HPDE6-E6E7 (cell line): ENCODE measurements around the gene TBXAS1.

Experiments used
- DNase-seq: peaks from one replicate; pipeline ENCODE4 v3.0.0; 2011; ENCODE audit warnings: missing footprints; ENCODE audit errors: extremely low spot score

The TBXAS1 gene

GRCh38 chr7:139976838-139977656 is 148.0 kb downstream of the TBXAS1 start:
- DNase-seq = no peak

GRCh38 chr7:139981511-139981895 is 152.4 kb downstream of the TBXAS1 start:
- DNase-seq = no peak

- no peak for DNase-seq
Measured at GRCh38 chr7:139982927-139983920, 154.2 kb downstream of the TBXAS1 start.

DNA sequence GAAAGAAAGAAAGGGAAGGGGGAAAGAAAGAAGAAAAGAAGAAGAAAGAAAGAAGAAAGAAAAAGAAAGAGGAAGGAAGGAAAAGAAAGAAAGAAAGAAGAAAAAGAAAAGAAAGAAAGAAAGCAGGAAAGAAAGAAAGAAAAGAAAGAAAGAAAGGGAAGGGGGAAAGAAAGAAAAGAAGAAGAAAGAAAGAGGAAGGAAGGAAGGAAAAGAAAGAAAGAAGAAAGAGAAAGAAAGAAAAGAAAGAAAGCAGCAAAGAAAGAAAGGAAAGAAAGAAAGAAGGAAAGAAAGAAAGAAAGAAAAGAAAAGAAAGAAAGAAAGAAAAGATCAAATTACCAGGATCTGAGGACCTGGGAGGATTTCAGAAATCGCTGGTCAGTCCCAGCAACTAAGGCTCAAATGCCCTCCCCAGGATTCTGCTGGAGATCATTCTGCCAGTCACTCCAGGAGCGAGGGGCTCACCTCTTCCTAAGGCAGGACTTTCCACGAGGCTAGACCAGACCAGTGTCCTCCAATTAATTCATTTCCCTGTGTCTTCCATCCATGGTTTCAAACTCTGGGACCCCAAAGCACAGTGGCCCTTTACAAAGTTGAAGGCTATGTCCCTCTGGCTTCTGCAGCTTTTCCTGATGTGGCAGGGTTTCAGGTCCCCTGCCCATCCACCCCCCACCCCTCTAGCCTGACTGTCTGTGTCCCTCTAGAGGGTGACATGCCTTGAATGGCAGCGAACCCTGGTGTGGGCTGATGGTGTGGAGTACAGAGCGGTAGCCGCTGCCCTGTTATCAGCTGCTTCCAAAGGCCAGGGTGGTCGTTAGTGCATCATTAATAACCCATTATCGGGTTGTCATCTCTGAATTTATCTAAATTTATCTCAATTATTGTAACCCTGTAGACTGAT is 155.8 kb downstream of the TBXAS1 start:
- DNase-seq = no peak

GRCh38 chr7:139985811-139986210 is 156.7 kb downstream of the TBXAS1 start:
- DNase-seq = no peak

DNA sequence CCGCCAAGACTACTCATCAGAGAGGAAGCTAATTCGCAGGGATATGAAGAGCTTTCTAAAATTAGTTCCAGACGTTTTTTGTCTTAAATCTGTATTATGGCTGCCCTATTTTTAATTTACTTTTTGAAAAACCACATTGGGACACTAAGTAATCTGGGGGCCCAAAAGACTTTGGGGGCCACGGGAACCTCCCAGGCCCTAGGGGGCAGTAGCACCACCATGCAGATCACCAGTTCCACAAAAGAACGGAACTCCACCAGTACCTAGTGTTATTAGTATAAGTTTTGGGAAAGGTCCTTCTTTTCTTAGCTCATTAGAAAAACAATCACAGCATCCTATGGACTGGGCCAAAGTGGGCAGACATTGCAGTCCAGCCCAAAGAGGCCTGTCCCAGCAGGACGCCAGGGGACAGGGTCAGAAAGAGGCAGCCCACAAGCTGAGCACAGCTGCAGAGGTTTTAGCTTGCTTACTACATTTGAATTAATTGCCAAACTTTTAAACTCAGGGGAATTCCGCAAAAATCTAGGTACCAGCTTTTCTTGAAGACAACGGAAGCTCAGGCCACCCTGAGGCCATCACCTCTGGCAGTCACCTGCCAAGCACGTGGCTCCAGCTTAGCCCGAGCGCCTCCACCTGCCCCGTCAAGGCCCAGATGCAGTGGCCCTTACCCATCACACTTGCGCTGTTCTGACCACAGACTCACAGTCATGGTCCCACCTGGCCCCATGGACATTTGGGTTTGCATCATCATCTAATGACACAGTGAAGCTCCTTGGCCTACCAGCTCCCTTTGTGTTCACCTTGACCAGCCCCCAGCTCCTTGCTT is 158.8 kb downstream of the TBXAS1 start:
- no peak for DNase-seq

DNA sequence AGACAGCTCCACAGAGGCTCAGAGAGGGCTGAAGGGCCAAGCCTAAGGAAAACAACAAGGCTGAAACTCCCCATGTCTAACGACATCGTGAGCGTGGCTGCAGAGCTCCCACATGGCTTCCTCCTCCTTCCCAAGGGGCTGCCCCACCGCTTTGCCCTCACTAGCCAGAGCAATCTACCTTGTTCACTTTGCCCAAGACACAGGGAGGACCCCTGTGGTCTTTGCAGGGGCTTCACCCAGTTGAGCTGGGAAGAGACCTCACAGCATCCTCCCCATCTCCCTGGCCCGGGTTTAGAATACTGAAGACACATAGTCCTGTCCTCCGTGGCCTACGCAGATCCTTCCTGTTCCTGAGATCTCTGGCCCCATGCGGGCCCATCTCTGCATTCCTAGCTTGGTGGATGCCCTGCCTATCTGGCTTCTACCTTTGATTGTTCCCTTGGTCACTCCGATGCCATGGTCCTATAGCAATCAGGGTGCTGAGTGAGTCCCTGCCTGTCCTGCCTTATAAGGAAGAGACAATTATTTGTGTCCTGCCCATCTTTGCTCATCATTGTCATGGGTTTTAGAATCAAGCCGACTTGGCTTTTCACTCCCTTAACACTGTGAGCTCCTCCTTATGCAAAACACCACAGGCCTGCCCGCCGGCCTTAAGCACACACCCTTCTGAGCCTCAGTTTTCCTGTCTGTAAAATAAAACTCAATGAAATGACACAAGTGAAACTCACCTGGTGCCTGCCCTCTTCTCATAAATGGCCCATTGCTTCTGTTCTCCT is 160.5 kb downstream of the TBXAS1 start:
- no peak for DNase-seq

GRCh38 chr7:139990142-139990535 is 161.1 kb downstream of the TBXAS1 start:
- no peak for DNase-seq

DNA sequence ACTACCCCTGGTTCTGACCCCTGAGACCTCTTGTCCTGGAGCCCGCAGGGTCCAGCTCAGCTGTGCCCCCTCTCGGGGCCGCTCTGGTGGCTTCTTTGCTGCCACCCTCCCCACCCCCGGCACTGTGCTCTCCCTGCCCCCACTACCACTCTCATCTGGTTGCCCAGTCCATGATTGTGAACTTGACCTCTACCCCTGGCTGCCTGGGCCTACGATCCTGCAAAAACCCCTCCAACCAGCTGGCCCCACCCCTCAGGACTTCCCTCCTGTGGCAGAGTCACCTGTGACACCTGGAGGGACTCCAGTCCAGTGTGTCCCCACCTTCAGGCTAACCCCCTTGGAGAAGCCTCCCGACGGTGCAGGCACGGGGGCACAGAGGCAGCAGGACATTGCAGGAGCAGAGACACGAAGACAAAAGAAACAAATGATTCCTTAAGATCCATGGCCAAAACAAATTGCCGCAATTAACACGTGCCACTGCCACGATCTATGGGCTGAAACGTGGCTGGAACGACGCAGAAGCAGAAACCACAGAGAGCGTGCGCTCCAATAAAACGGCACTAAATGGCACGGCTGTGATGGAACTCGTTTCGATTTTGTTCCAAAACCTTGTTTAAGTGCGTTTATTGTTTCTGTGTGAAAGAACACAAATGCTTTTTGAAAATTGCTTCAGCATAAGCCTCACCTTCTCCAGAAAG is 161.7 kb downstream of the TBXAS1 start:
- DNase-seq = no peak

GRCh38 chr7:139991269-139991666 is 162.2 kb downstream of the TBXAS1 start:
- no peak for DNase-seq

DNA sequence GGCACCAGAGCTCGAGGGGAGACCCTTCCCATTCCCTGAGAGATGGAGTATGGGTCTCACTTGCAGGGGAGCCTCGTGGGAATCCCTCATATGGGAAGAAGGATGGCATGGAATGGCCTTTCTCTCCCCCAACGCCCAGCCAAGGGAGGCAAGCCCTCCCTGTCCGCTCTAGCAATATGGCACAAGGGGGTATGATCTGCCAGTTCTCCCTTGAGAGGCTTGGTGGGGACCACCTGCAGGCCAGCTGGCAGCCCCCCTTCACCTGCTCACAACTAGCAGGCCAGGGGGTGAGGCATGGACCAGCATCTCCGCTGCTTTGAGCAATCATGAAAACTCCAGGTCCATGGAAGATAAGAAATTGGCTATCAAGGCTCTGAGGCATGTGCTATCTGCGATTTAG is 162.8 kb downstream of the TBXAS1 start:
- DNase-seq = no peak

GRCh38 chr7:139992353-139993044 is 163.4 kb downstream of the TBXAS1 start:
- DNase-seq = no peak

DNA sequence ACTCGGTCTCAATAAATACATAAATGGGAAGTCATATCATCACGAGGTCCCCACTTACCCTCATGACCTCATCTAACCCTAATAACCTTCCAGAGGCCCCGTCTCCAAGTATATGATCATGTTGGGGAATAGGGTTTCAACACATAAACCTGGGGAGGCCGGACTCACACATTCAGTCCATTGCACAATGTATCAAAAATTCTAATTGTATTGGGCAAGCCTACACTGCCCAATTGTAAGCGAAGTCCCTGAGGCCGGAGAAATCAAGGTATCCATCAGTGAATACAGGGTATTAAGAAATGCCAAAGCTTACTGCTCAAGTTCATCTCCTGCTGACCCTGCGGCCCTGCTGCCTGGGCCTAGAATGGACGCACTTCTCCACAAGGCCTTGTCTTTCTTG is 164.1 kb downstream of the TBXAS1 start:
- DNase-seq = no peak

DNA sequence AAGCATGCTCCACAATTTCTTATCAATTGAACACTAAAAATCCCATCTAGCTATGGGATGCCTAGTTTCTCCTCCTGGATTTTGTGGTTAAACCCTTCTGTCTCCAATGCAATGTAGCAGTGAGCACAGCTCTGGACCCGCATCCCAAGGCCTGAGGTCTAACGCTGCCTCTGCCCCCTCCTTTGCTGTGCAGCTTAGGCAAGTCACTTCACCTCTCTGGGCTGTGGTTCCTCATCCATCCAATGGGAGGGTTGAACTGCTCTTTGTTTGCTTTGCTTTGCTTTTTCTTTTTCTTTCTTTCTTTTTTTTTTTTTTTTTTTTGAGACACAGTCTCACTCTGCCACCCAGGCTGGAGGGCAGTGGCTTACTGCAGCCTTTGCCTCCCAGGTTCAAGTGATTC is 164.5 kb downstream of the TBXAS1 start:
- DNase-seq = no peak

GRCh38 chr7:139994356-139994755 is 165.3 kb downstream of the TBXAS1 start:
- no peak for DNase-seq

GRCh38 chr7:139995017-139995915 is 166.2 kb downstream of the TBXAS1 start:
- no peak for DNase-seq

- no peak for DNase-seq
Measured at GRCh38 chr7:139998572-139998971, 169.5 kb downstream of the TBXAS1 start.

DNA sequence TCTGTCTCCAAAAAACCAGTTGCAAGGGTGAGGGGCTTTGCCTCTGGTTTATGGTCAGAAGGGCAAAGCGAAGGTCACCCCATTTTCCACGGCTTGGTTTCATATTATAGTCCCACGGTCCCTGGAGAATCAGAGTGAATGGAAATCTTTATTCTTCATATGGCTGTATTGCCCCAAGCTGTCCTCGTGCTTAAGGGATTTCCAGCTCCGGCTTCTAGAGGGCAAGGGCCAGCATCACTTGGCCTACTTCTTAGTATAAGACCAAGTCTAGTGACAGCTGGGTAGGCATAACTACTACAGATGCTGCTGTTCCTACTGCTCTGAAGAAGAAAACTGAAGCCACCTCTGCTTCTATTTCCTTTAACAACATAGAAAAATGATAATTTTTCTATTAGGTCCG is 170.5 kb downstream of the TBXAS1 start:
- DNase-seq = no peak
